Activated CD4-positive, CD25-positive, alpha-beta regulatory T cell (primary cell): ENCODE data around the gene C1QC.

Experiments
- DNase-seq, 4 experiments: peaks; one replicate each; lab custom pipeline; 2025; lab: John Stamatoyannopoulos, UW

Gene C1QC

DNA sequence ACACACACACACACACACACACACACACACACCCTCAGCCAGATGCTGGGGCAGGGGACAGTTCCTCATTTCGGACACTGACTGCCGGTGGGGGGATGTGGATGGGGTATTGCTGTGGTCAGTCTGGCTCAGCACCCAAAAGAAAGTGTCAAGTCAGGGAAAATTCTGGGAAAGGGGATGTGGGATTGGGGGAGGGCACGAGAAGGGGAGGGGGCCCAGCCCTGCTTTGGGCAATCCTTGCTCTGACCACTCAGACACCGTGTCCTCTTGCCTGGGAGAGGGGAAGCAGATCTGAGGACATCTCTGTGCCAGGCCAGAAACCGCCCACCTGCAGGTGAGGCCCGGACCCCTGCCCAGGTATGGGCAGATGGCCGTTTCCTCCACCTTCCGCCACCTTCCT lies at the start of gene C1QC:
Gene C1QC, plus strand, starts transcription at position 253 of the 400 bp plus-strand sequence. CDS start 391 bp downstream, outside the sequence.
- no peak for DNase-seq

DNA sequence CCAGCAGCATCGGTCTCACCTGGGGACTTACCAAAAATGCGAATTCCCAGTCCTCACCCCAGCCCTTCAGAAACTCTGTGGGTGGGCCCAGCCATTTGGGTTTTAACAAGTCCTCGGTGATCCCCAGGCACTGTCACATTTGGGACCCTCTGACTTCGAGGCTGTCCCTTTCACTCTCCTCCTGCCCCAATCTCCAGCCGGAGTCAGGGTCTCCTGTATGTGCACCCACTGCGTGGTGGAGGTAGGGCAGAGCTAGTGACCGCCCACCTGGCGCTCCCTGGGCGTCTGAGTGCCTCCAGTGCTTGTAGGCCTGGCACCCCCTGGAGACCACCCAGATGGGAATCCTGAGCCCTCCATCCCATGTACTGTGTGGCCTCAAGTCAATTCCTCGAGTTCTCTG lies 49.0 kb upstream of the C1QC start:
- DNase-seq = no peak

DNA sequence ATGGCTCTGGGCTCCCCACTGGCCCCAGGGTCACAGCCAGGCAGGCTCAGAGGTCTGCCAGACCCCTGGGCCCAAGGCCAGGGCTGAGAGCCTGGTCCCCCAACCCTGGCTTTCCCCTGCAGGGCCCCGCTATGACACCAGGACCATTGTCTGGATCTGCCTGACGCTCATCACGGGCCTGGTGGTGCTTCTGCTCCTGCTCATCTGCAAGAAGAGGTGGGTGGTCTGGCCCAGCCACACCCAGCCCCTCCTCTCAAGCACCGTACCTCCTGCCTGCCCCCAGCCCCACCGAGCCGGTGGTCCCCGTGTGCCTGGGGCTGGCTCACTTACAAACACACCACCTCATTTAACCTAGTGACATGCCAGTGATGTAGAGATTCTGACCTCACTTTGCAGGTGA lies 48.3 kb upstream of the C1QC start:
- DNase-seq = no peak

DNA sequence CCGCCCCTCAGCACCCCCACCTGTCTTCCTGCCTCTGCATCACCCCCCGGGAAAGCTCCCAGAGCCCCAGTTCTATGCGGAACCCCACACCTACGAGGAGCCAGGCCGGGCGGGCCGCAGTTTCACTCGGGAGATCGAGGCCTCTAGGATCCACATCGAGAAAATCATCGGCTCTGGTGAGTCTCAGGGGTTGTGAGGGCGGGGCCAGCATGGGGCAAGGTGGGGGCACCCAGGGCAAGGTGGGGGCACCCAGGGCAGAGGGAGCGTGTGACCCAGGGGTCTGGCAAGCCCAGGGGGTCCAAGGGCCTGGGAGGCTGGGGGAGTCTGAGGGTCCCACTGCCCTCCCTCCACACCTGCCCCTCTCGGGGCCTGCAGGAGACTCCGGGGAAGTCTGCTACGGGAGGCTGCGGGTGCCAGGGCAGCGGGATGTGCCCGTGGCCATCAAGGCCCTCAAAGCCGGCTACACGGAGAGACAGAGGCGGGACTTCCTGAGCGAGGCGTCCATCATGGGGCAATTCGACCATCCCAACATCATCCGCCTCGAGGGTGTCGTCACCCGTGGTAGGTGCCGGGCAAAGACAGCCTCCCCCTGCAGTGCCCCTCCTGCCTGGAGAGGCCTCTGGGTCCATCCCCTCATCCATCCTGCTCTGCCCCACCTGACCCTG lies 46.0 kb upstream of the C1QC start:
- DNase-seq = no peak

DNA sequence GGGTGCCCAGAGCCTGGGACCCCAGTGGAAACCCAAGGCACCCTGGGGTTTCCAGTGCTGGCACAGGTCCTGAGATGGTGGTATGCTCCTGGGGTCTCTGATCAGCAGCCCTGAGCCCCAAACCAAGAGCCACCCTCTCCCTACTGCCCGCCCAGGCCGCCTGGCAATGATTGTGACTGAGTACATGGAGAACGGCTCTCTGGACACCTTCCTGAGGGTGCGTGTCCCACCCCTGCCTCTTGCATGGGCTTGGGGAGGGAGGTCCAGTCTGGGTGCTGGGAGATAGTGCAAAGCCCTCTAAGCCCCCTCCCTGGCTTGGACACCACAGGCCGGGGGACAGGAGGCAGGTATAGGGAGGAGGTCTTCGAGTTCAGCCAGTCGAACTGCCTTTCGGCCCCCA lies 45.4 kb upstream of the C1QC start:
- DNase-seq = no peak

DNA sequence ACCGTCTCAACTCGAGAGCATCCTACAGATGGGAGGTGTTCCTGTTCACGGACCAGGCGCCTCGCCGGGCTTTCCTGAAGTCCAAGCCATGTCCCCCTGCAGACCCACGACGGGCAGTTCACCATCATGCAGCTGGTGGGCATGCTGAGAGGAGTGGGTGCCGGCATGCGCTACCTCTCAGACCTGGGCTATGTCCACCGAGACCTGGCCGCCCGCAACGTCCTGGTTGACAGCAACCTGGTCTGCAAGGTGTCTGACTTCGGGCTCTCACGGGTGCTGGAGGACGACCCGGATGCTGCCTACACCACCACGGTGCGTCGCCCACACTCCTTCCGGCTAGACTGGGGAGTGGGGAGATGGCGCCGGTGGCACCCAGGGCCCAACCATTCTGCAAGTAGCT lies 44.7 kb upstream of the C1QC start:
- no peak for DNase-seq

DNA sequence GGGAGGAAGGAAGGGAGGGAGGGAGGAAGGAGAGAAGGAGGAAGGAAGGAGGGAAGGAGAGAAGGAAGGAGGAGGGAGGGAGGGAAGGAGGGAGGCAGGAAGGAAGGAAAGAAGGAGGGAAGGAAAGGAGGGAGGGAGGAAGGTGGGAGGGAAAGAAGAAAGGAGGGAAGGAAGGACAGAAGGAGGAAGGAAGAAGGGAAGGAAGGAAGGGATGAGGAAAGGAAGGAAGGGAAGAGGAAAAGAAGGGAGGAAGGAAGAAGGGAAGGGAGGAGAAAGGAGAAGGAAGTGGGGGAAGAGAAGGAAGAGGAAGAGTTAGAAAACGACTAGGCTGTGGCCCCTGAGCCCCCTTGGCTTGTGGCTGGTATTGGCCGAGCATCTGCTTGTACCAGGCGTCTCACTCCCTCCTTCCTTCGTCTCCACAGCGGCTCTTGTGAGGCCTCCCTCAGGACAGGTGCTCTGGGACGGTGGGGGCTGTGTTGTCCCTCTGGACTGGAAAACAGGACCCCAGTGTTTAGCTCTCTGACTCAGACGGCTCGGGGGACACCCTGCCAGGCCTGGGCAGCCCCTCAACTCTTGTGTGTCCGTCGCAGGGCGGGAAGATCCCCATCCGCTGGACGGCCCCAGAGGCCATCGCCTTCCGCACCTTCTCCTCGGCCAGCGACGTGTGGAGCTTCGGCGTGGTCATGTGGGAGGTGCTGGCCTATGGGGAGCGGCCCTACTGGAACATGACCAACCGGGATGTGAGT lies 43.2 kb upstream of the C1QC start:
- DNase-seq = no peak

DNA sequence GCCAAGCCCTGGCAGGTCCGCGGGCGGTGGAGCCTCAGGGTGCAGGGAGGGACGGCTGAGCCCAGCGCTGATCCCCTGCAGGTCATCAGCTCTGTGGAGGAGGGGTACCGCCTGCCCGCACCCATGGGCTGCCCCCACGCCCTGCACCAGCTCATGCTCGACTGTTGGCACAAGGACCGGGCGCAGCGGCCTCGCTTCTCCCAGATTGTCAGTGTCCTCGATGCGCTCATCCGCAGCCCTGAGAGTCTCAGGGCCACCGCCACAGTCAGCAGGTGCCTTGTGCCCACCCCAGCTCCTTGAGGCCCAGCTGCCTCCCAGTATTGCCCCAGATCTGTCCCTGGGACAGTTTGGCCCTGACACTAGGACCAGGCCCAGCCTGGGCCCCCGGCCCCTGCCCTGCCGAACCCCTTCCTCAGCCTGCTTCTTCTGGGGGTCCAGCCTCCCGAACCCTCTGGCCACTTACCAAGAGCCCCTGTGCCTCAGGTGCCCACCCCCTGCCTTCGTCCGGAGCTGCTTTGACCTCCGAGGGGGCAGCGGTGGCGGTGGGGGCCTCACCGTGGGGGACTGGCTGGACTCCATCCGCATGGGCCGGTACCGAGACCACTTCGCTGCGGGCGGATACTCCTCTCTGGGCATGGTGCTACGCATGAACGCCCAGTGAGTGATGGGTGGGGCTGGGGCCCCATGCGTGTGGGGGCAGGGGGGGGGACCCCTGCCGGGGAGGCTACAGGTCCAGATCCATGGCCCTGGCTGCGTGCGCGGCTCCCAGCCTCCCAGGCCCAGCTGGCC lies 42.4 kb upstream of the C1QC start:
- no peak for DNase-seq

DNA sequence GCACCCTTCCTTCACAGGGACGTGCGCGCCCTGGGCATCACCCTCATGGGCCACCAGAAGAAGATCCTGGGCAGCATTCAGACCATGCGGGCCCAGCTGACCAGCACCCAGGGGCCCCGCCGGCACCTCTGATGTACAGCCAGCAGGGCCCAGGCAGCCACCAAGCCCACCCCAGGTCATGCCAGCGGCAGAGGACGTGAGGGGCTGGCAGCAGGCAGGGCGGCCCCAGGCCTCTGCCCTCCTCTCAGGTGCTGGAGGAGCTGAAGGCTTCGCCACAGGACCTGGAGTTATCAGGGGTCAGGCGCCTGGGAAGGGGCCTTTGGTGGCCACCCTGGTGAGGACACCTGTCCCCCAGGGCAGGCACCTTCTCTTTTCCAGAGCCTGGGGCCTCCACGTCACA lies 41.8 kb upstream of the C1QC start:
- no peak for DNase-seq

DNA sequence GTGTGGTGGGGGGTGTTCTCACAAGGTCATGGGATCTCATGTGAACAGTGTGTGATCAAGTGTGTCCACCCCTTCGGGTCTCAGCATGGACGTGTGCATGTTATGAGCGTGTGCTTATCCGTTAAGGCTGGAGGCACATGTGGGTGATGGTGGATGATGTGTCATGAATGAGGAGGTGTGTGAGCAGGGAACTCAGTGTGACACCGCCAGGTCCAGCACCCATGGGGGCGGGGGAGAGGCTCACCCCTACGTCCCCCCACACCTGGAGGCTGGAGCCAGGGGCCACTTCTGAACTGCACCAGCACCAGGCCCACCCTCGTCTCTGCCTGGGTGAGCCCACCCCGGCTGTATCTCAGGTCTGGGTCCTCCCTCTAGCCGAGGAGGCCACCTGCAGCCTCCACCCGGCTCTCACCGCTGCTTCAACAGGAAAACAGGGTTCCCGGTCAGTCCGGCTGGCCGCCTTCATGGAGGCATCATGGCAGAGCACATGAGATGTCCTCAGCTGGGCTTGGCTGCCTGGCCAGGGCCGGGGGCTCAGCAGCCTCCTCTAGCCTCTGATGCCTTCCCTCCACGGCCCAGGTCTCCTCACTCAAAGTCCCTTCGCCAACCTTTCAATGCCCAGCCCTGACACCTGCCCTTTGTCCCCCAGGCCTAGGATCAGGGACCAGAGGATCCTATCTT lies 41.2 kb upstream of the C1QC start:
- DNase-seq = no peak

DNA sequence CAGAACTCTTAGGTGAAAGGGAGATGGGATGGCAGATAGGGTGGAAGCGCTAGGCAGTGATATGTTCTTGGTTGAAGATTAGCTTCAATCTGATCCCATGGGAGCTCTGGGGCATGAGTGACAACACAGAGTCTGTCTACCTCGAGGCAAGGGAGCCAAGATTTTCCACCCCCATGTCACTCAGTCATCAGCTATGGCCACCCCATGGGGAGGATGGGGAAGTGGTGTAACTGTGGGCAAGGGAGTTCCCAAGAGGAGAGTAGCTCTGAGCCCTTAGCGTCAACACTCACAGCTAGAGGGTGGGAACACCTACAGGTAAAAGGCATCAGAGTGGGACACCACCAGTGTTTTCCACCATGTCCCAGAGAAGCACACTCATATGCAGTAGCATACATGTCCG lies 37.3 kb upstream of the C1QC start:
- DNase-seq = no peak

DNA sequence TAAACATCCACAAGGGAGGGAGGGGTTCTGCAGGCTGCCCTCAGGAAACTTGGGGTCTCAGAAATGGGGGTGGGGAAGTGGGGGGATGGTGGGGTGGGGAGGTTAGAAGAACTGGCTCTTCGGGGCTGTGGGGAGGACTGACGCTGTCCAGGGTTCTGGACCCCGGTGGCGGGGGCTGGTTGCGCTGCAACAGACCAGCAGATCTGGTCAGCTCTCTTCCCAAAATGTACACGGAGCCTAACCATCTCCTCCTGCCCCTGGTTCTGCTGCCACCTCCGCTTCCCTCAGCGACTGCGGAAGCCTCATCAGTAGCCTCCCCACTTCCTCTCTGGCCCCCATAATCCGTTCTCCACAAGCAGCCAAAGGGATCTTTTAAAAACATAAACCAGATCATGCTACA lies 36.3 kb upstream of the C1QC start:
- DNase-seq = no peak

DNA sequence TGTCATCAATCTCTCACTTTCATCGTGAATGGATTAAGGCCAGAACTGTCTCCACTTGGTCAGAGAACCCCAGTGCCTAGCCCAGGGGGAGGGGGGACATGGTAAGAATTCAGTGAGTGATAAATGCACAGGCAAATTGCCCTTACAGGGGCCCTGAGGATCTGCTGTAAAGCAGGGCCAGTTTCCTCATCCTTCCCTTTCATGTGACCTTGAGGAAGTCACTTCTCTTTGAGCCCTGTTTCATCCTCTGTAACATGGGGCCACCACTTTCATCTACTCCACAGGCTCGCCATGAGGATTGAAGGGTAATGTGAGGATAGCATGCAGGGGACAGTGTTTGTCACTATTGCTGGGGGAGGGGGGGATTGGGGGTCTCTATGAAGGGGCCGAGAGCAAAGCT lies 35.1 kb upstream of the C1QC start:
- no peak for DNase-seq

DNA sequence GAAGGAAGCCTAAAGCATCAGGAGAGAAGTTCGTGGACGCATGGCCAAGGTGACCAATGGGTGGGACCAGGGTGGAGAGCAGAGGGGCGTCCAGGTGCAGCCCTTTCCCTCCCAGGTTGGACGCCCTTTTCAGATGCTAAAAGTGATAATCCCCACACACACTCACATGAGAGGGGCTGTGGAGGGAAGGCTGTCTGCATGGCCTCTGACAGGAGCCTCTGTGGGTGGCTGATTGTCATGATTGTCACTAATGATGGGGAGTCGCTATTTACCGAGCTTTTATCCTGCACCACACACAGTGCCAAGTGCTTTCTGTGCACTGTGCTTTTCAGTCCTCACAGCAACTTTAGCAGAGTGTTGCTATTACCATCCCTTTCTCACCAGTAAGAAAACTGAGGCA lies 34.1 kb upstream of the C1QC start:
- DNase-seq = no peak

DNA sequence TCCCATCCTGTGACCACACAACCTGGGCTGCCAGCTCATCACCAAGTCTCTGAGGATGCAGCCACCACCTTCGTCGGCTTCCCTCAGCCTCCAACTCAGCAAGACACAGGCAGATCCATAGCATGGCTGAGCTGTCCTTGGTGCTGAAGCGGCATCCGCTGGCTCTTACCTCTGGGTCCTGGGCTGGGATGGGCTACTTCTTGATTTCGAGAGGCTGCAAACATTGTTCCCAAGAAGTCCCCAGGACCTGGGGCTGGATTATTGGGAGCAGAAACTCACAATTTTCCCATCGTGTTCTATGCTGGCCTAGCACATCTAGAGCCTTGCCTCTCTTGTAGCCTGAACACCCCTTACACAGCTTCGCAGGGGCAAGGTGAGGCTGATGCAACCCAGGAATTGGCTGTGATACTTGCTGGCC lies 31.9 kb upstream of the C1QC start:
- DNase-seq = no peak

DNA sequence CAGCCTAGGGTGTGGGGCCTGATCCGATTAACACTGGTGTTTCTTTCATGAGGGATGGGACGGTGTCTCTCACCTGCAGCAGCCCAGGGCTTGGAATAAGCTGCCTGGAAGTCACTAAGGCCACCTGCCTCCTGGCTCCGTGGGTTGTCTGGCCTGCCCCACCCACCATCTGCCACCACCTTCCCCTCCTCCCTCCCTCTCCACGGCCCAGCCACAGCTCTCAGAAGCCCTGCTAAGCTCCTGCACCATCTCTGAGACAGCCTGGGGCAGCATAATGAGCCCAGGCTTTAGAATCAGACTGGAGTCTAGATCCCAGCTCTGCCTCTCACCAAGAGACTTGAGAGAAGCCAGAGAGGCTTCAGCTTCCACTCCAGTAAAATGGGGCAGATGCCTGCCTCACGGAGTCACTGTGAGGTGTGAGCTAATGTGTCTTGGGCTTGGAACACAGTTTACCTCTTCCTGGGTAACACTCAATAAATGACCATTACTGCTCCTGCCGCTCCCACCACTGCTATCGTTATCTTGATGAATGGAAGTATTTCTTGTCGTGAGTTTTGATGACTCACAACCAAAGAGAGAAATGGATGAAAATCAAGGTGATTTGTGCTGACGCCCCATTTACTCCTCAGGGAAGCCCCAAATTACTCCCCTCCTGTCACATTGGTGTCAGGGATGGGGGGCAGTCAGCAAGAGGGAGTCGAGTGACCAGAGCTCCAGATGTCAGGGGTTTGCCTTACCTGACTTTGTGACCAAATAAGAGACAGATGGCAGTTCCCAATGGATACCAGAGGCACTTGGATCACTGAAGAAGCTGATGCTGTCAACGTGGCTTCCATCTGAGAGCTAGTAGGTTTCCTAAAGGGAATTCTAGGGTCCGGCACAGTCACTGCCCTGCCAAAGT lies 30.5 kb upstream of the C1QC start:
- DNase-seq = no peak

DNA sequence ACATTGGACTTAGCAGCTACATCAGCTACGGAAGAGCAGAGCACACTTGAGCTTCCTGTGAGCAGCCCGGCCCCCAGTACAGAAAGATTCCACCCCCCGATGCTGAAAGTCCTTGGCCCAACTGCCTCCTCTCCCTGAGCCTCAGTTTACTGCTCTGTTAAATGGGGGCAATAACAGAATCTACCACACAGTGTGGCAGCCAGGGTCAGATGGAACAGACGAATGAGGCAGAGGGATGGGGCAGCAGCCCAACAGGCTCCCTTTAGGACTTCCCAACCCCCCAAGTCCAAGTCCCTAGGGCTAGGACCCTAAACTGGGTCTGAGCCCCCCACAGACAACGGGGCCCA lies 29.9 kb upstream of the C1QC start:
- no peak for DNase-seq

DNA sequence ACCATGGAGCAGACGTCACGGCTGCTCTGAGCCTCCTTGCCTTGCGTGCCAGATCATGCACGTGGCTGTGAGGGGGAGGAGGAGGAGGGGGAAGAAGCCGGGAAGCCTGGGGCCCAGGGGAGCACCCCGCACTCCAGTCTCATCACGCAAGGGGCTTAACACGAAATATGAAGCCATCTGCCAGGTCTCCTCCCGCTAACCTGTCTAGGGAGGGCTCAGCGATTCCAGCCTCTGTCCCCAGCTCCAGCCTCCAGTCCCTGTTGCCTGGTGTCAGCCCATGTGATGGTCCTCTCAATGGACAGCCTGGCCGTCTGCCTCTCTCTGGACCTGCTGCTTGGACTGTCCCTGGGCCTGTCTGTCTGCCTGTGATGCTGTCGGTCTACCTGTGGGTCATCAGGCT lies 29.5 kb upstream of the C1QC start:
- no peak for DNase-seq

DNA sequence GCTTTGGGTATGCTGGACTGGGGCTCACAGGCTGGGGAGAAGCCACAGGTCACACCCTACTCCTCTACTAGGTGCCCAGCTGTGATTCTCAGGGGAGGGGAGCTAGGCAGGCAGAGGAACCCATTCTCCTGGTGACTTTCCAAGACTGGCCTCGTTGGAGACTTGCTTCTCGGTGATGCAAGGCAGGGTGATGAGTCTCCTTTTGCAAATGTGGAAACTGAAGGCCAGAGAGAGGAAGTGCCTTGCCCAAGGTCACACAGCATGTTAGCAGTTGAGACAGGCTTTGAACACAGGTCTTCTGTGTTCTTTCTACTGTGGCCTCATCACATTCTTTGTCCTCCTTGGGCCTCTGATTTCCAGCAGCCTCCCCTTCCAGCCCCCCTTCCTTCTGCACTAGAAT lies 27.5 kb upstream of the C1QC start:
- no peak for DNase-seq

DNA sequence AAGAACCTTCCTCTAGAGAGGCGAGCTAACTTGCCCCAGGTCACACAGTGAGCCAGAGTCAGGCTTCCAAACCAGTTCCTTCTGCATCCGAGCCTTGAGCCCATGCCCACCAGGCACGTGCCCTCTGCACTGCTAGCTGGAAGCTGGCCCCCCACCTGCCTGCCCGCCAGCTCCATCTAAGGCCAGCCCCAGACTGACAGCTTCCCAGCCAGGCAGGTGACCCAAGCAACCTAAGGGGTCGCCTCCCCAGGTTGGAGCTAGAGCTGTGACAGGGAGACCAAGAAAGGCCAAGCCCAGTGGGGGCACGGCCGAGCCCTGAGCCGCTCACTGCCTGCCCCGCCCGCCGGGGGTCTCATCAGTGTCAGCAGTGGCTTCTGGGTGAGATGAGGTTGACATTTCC lies 26.9 kb upstream of the C1QC start:
- no peak for DNase-seq

DNA sequence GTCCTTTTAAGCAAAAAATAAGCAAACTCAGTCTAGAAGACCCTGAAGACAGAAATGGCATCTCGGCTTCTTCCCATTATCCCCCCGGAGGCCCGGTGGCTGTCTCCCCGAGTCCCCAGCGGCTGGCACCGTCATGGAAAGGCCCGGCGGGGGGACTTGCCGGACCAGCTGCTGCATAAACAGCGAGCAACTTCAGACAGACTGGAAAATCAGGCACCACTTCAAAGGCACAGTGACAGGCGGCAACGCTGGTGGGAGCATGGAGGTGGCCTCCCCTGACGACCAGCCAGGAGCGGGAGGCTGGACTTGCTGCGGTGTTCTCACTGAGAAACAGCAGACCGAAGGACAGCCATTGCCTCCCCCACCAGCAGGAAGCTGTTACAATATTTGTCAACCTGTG lies 25.4 kb upstream of the C1QC start:
- DNase-seq = no peak

DNA sequence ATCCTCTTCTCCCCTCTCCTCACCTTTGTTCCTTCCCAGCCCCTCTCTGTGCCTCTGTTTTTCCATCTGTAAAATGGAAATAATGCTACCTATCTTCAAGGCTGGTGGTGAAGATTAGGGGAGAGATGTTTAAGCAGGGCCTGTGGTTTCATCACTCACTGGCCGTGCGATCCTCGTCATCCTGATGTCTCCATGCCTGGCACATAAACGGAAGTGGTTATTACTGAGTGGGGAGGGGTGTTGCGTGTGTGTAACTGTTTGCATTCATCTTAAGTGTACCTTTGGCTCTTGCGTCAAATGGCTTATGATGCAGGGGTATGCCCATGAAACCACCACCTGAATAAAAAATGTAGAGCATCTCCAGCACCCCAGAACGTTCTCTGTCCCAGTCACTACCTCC lies 24.2 kb upstream of the C1QC start:
- no peak for DNase-seq
